Adrenal gland (tissue), 12 donors: ENCODE results near the gene RYR3. TPM values are rescaled to one million over a fixed set of nuclear protein-coding genes. Genes with fewer than 3 reads are reported as not detected.

Source experiments
- DNase-seq, 7 donors: peaks; one replicate each; pipeline ENCODE4 v3.0.0-alpha.2; 2019 to 2020
- H3K27ac ChIP-seq, 5 donors: fragments of 200-600 bp; sonication (generic) in 4 of 5; 1 replicate in 3 of 5; 2 replicates in 2 of 5; pipeline versions ENCODE4 v1.5.1 to v1.8.0; 2016 to 2020; ENCODE audit warnings: mild to moderate bottlenecking in 1 of 5
- H3K27me3 ChIP-seq: fragments of 200-600 bp; 2 replicates; pipeline ENCODE4 v1.8.0; 2021
- H3K36me3 ChIP-seq, 2 donors: fragments of 200-600 bp; replicated peaks in 1 of 2; 1 replicate in 1 of 2; 2 replicates in 1 of 2; pipeline versions ENCODE4 v1.5.1 to v1.8.0; 2018 to 2022
- H3K4me1 ChIP-seq, 2 donors: fragments of 200-600 bp; replicated peaks in 1 of 2; 1 replicate in 1 of 2; 2 replicates in 1 of 2; pipeline versions ENCODE4 v1.5.1 to v1.8.0; 2018 to 2021
- H3K4me3 ChIP-seq, 4 donors: fragments of 200-600 bp; sonication (generic) in 3 of 4; one replicate each; pipeline ENCODE4 v1.5.1; 2016 to 2018
- H3K9me3 ChIP-seq, 3 donors: fragments of 200-600 bp; sonication (generic) in 1 of 3; replicated peaks in 1 of 3; 1 replicate in 2 of 3; 2 replicates in 1 of 3; pipeline versions ENCODE4 v1.5.1 to v1.8.0; 2016 to 2021
- CTCF ChIP-seq, 6 experiments: fragments of 450-650 bp in 4 of 6; fragments of 200-600 bp in 2 of 6; sonication (generic) in 1 of 6; IDR thresholded peaks; 1 replicate in 5 of 6; 2 replicates in 1 of 6; pipeline versions ENCODE4 v1.5.1 to v1.8.0; 2016 to 2021; ENCODE audit warnings: antibody characterized with exemption in 6 of 6, mild to moderate bottlenecking in 2 of 6, moderate library complexity in 1 of 6
- POLR2A ChIP-seq, 2 donors: fragments of 450-650 bp; IDR thresholded peaks; one replicate each; pipeline ENCODE4 v1.6.1; 2017; ENCODE audit warnings: antibody characterized with exemption in 2 of 2, mild to moderate bottlenecking in 2 of 2, moderate library complexity in 1 of 2
- WGBS, 4 donors: extraction: QIAGEN DNeasy Blood & Tissue Kit in 2 of 4; methylation state at CpG; one replicate each; pipeline versions ENCODE4 v1.1.5 to v1.1.7; 2013 to 2017; 5-methylcytosine and 5-hydroxymethylcytosine counted together
- intact Hi-C, 2 donors: fragments of 100-400 bp; cut with DNase I; formaldehyde crosslinking; loops; one replicate each; pipeline versions ENCODE4 v1.14.1 to v1.15.0; 2022 to 2023
- polyA plus RNA-seq, 3 donors: library from polyadenylated mRNA; stranded (reverse); fragments of 200-250 nt in 2 of 3; fragments of 350-450 nt in 1 of 3; fragmentation: Illumina TruSeq in 1 of 3; extraction: RNeasy Lipid Tissue Mini Kit (QIAGEN cat#74804) in 1 of 3; gene quantifications; one replicate each; pipeline ENCODE4 v1.2.3, GENCODE V29; 2013 to 2014
- total RNA-seq, 9 donors: library from RNA; depleted of rRNA in 4 of 9; stranded (reverse); fragments of >200 nt in 4 of 9; fragments of 120-200 nt in 1 of 9; fragmentation: NEBNext Ultra II Directional in 1 of 9; extraction: Animal tissue kit (Norgen Biotek cat#: 25700) in 1 of 9; gene quantifications; one replicate each; pipeline versions ENCODE4 v1.1.0 to v1.2.4, GENCODE V29; 2013 to 2023
- donor health status: healthy with polysubstance abuse.
- donor health status: Bipolar disorder and iron deficiency.
- donor health status: DM: yes; HTN: yes; CAD: no.
- donor health status: DM: no; HTN: no; CAD: no.
- donor health status: DM: no; HTN: no; CAD: no.
- donor health status: DM: yes; HTN: yes; CAD: no.

Gene RYR3
- total and polyA plus RNA-seq, 12 donors: 0.32 to 60.7 (median 3.4) TPM

GRCh38 chr15:33675246-33675645, 364.5 kb downstream of the RYR3 start:
- 16 to 28% (median 26%) methylated on average over 4 of the region's 4 CpGs for WGBS, 4 donors
- Histone ChIP-seq H3K9me3 (no peaks in the 10 kb centered on the region), H3K36me3 (no peaks in the 10 kb centered on the region), H3K27me3 (no peaks in the 10 kb centered on the region), H3K4me3 (no peak overlapping the region), H3K4me1 (no peaks in the 10 kb centered on the region), H3K27ac (no peak overlapping the region)
- TF ChIP-seq POLR2A (IDR thresholded peaks at IDR 0.05) (no peak), CTCF (IDR thresholded peaks at IDR 0.05) (peak; percentile 29 to 46 (median 44))
- intact Hi-C loops: loop anchor here in 1 of 2 donors (5.0 kb wide), 1 partner anchor 378 kb away; no protein-coding TSS in a partner anchor
- peak in 1 of 7 donors; percentile 36 for DNase-seq

- H3K27ac ChIP-seq: no peak overlapping the region
- no peaks in the 10 kb centered on the region for H3K9me3 ChIP-seq
- DNase-seq: no peak
- no peaks in the 10 kb centered on the region for H3K36me3 ChIP-seq
- intact Hi-C loops: loop anchor here in 1 of 2 donors (5.0 kb wide), 1 partner anchor 380 kb away; no protein-coding TSS in a partner anchor
- 67 to 84% (median 74%) methylated on average over 8 of the region's 8 CpGs for WGBS, 4 donors
- no peaks in the 10 kb centered on the region for H3K4me1 ChIP-seq
- H3K27me3 ChIP-seq: no peaks in the 10 kb centered on the region
- no peak for TF ChIP-seq CTCF (IDR thresholded peaks at IDR 0.05)
- TF ChIP-seq POLR2A (IDR thresholded peaks at IDR 0.05): no peak
- no peak overlapping the region for H3K4me3 ChIP-seq
These were observed 366.6 kb downstream of the RYR3 start for GRCh38 chr15:33677238-33677830.

GRCh38 chr15:33678176-33678575, 367.4 kb downstream of the RYR3 start:
- H3K4me3 ChIP-seq: no peak overlapping the region
- H3K36me3 ChIP-seq: no peaks in the 10 kb centered on the region
- H3K27me3 ChIP-seq: no peaks in the 10 kb centered on the region
- no peaks in the 10 kb centered on the region for H3K9me3 ChIP-seq
- no peak for DNase-seq
- 54 to 64% (median 57%) methylated on average over 3 of the region's 3 CpGs for WGBS, 4 donors
- H3K27ac ChIP-seq: no peak overlapping the region
- H3K4me1 ChIP-seq: no peaks in the 10 kb centered on the region
- TF ChIP-seq POLR2A (IDR thresholded peaks at IDR 0.05) (no peak), CTCF (IDR thresholded peaks at IDR 0.05) (no peak)
- intact Hi-C loops: loop anchor here in 1 of 2 donors (5.0 kb wide), 1 partner anchor 381 kb away; no protein-coding TSS in a partner anchor

- intact Hi-C loops: loop anchor here in 1 of 2 donors (5.0 kb wide), 1 partner anchor 381 kb away; no protein-coding TSS in a partner anchor
- no peak for TF ChIP-seq POLR2A (IDR thresholded peaks at IDR 0.05)
- TF ChIP-seq CTCF (IDR thresholded peaks at IDR 0.05): no peak
- Histone ChIP-seq H3K4me3 (no peak overlapping the region), H3K27ac (no peak overlapping the region), H3K36me3 (no peaks in the 10 kb centered on the region), H3K27me3 (no peaks in the 10 kb centered on the region), H3K9me3 (no peaks in the 10 kb centered on the region), H3K4me1 (no peaks in the 10 kb centered on the region)
- 63 to 77% (median 75%) methylated on average over 5 of the region's 5 CpGs for WGBS, 4 donors
- no peak for DNase-seq
These were observed 367.8 kb downstream of the RYR3 start for GRCh38 chr15:33678602-33679001.
